Activated CD8-positive, alpha-beta memory T cell treated with anti-CD3 and anti-CD28 coated beads for 24 hours (primary cell): ENCODE results near the gene SDF2.
"Not testable (repeated sequence)": the region's sequence is repeated elsewhere in the genome, so short reads cannot be mapped to it uniquely, and the experiment has no call there.

Source experiments
- DNase-seq: peaks from one replicate; pipeline ENCODE4 v3.0.0-alpha.2; 2020

SDF2 gene

GRCh38 chr17:28684963-28685362 lies 23.3 kb upstream of the SDF2 start:
- no peak for DNase-seq

- no peak for DNase-seq
These were observed 20.9 kb upstream of the SDF2 start for GRCh38 chr17:28682655-28683054.

- no peak for DNase-seq
These were observed 14.3 kb upstream of the SDF2 start for GRCh38 chr17:28675980-28676379.

GRCh38 chr17:28675490-28675889 lies 13.8 kb upstream of the SDF2 start:
- no peak for DNase-seq

GRCh38 chr17:28669918-28670317 lies 8.2 kb upstream of the SDF2 start:
- no peak for DNase-seq

- no peak for DNase-seq
These were observed 6.2 kb upstream of the SDF2 start for GRCh38 chr17:28667870-28668269.

GRCh38 chr17:28665994-28666393 lies 4.3 kb upstream of the SDF2 start:
- no peak for DNase-seq

GRCh38 chr17:28663723-28664122 lies 2.0 kb upstream of the SDF2 start:
- DNase-seq: no peak

DNA sequence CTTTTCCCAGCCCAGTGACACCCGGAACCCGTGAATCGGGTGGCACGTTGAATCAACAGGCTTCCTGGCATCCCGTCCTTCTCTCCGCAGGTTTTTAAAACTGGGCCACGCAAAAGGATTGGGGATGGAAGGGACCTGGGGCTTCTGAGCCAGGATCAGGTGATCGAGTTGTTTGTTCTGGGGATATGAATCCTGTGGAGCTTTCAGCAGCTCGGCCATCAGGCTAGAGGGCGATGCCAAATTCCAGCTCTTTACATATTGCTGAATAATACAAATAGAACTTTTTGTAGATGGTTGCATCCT lies 772 bp upstream of the SDF2 start:
- no peak for DNase-seq

DNA sequence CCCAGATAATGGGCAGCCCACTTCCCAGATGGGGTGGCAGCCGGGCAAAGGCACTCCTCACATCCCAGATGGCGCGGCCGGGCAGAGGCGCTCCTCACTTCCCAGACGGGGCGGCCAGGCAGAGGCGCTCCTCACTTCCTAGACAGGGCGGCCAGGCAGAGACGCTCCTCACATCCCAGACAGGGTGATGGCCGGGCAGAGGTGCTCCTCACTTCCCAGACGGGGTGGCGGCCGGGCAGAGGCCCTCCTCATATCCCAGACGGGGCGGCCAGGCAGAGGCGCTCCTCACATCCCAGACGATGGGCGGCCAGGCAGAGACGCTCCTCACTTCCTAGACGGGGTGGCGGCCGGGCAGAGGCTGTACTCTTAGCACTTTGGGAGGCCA lies 2.2 kb downstream of the SDF2 start:
- DNase-seq: not testable (repeated sequence)

DNA sequence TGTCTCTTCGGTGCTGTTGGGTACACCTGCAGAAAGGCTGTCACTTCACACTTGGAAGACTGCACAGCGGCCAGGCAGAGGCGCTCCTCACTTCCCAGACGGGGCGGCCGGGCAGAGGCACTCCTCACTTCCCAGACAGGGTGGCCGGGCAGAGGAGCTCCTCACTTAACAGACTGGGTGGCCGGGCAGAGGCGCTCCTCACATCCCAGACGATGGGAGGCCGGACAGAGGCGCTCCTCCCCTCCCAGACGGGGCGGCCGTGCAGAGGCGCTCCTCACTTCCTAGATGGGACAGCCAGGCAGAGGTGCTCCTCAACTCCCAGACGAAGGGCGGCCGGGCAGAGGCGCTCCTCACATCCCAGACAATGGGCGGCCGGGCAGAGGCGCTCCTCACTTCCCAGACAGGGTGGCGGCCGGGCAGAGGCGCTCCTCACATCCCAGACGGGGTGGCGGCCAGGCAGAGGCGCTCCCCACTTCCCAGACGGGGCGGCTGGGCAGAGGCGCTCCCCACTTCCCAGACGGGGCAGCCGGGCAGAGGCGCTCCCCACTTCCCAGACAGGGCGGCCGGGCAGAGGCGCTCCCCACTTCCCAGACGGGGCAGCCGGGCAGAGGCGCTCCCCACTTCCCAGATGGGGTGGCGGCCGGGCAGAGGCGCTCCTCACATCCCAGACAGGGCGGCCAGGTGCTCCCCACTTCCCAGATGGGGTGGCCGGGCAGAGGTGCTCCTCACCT lies 2.8 kb downstream of the SDF2 start:
- DNase-seq: not testable (repeated sequence)

- DNase-seq: not testable (repeated sequence)
These were observed 3.4 kb downstream of the SDF2 start for GRCh38 chr17:28658342-28658741.

DNA sequence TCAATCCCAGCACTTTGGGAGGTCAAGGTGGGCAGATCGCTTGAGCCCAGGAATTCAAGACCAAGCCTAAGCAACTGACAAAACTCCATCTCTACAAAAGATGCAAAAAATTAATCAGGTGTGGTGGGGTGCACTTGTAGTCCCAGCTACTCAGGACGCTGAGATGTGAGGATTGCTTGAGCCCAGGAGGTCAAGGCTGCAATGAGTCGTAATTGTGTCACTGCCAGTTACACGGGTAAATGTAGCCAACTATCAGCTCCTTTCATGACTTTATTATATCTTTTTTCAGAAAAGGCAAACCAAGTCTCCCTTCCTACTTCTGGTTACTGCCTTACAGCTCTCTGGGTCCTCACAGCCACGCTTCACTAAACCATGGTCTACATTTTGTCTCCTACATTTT lies 4.0 kb downstream of the SDF2 start:
- no peak for DNase-seq

GRCh38 chr17:28655160-28655559 lies 6.5 kb downstream of the SDF2 start:
- DNase-seq: no peak

DNA sequence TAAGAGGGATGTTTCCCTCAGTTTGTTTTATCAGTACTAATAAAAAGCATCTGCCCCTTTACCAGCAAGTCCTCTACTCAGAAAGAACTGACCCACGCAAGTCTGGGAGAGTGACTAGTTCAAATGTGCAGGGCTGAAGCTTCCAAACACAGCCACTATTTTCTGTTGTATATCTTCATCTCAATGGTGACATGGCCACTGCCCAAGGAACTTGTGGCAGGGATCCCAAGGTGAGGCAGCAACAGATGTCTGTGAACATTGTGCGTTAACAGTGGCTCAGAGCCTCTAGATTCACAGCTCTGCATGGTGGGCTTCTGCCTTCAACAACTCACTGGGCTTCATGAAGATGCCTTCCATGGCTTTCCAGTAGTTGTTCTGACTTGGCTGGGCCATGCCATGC lies 13.0 kb downstream of the SDF2 start:
- DNase-seq: no peak

DNA sequence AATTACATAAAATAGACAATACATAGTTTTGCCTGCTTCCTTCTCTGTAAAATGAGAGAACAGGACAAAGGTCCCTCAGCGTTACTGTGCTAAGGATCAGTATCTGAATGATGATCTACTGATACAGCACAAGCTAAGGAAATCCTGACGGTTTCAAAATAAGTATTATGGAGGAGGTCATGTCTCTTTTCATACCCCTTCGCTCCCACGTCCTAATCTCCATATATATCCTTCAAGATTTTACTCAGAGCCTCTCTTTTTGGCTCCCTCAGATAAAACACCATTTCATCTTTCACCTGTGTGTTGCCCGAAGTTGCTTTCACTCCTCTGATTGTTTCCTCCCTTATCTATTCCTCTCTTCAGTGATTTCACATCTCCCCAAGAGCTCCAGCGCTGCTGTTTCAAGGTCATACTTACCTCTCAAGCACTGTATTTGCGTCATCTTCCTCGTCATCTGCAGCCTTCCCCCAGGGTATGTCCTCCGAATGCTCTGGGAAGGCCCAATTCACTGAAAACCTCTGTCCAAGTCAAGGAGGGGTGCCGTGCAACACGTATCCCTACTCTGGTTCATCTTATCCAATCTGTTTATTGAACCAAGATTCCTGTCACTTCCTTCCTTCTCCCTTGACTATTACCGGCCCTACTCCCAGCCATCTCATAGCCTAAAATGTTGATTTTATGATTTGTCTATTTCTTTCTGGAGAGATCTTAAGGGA lies 15.5 kb downstream of the SDF2 start:
- DNase-seq: no peak

DNA sequence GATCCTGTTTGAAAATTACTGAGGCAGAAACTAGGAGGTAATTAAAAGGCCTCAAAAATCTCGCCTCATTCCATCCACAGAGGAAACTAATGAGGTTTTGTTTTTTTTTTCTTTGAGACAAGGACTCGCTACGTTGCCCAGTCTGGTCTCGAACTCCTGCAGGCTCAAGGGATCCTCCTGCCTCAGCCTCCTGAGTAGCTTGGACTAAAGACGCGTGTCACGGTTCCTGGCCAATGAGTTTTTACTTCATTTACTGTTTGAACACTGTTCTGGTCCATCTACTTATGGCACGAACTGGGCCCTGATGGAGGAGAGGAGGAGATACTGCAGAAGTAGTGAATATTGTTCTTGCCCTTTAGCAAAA lies 16.1 kb downstream of the SDF2 start:
- peak; percentile 59 for DNase-seq

- peak; percentile 97 for DNase-seq
These were observed 16.7 kb downstream of the SDF2 start, which contains the start of gene BLTP2 for GRCh38 chr17:28644787-28645575. TSS of gene BLTP2 (minus strand) at chr17:28645158. CDS start at chr17:28645056, 102 bp downstream.

DNA sequence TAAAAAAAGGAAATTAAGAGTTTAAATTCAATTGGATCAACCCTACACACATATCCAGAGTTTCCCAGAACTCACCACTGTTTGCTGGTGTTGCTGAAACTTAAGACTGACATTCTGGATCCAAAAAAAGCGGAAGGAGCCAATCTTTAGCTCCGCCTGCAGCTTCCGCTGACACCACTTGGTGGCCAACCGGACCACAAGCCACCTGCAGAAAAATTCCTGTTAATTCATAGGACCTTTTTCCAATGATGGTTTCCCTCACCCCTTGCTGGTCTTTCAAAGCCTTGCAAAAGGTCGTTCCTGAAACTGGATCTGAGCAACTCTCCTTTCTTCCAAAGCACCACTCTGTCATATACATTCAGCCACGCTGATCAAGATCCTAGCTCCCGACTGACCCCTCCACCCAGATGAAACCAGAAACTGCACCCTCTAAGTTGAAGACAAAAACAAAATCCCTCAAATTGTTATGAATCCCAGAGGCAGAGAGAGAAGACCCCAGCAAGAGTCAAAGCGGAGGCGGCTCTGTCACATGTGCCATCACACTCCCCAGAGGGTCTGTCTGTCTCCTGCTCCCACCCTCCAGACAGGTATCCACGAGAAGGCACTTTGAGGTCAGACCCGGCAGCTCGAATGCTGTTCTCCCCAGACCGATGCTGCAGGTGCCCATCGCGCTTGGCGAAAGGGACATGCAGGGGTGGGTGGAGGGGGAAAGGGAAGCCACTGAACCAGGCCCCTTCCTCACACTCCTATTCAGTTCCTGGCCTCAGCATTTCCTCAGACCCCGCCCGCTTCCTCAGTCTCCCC lies 17.5 kb downstream of the SDF2 start:
- DNase-seq: peak; percentile 72

DNA sequence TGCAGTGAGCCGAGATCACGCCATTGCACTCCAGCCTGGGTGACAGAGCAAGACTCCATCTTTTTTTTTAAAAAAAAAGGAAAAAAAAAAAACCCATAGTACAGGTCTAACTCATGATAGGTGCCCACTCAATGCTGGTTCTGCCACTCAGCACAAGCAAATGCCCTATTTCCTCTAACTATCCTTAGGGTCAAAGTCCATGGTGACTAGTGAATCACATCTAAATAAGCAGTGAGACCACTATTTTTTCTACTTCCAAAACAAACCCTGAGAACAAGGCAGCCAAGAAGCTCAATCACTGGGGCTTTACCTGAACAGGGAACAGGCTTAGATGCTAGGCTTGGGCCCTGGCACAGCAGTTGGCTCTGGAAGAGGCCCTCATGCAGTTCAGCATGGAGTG lies 20.1 kb downstream of the SDF2 start:
- no peak for DNase-seq

GRCh38 chr17:28635506-28635905 lies 26.2 kb downstream of the SDF2 start:
- DNase-seq: no peak

DNA sequence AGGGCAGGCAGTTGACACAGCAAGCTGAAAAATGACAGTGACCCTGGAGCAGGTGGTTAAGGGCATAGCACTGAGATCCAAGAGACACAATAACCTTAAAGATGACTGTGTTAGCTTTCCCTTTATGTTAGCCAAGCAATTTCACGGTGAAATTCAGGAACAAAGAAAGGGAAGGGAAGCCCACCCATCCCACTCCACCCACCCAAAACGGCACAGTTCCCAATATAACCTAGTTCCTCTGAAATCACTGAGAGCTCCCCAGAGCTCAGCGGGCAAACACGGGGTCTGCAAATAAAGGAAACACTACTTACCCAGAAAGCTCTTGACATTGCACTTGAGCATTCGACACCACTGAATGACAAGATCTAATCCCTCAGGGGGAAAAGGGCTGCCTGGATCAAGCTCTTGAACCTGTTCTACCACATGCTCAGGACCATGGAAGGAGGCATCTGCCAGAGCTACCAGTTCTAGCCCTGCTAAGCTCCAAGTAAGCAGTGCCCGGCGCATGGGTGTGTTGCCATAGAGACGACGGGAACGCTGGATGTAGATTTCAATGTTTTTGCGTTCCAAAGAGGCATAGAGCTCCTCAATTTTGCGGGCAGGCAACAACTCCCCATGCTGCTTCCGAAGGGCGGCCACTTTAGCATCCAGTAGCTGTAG lies 27.4 kb downstream of the SDF2 start:
- DNase-seq: no peak

DNA sequence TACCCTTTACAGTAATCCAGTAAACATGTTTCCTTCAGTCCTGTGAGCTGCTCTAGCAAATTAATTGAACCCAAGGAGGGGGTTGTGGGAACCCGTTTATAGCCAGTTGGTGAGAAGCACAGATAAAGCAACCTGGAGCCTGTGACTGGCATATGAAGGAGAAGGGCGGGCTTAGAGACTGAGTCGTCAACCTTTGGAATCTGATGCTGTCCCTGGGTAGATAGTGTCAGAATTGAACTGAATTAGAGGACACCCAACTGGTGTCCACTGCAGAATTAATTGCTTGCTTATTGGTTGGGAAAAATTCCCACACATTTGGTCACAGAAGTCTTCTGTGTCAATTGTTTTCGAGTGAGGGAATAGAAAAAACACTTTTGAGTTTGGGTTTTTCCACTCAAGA lies 34.9 kb downstream of the SDF2 start:
- DNase-seq: no peak
